ENCODE results near the gene CASP7. TPM values are rescaled to one million over a fixed set of nuclear protein-coding genes. Genes with fewer than 3 reads are reported as not detected.
A peak's percentile ranks its signal among the peaks of the same experiment; 100 is the strongest.

Gene CASP7
- total RNA-seq, 2 donors from 2014 or later, result 23.1 to 27.5 TPM

- TF ChIP-seq POLR2A (IDR thresholded peaks at IDR 0.05), result no peak
- no peak for TF ChIP-seq CTCF (IDR thresholded peaks at IDR 0.05)
- TF ChIP-seq POLR2AphosphoS5 (IDR thresholded peaks at IDR 0.05), result no peak
- H3K36me3 ChIP-seq, result peaks cover 0 to 11% of the 10 kb centered on the region in 2 donors
- H3K9me3 ChIP-seq, result no peaks in the 10 kb centered on the region
- intact Hi-C loops (cut with DNase I), result no loop called here
- H3K4me1 ChIP-seq (replicated peaks), result no peaks in the 10 kb centered on the region
- H3K27me3 ChIP-seq (replicated peaks; ENCODE audit: insufficient read depth), result no peaks in the 10 kb centered on the region
- WGBS, result 100% methylated on average over 1 of the region's 1 CpG
- no peak overlapping the region for H3K27ac ChIP-seq
- no peak overlapping the region for H3K4me3 ChIP-seq
- no peak for DNase-seq (ENCODE audit: low spot score)
These were observed 16.0 kb downstream of the CASP7 start for GRCh38 chr10:113695691-113696090.

GRCh38 chr10:113697595-113697994, 17.9 kb downstream of the CASP7 start:
- intact Hi-C loops (cut with DNase I), result no loop called here
- H3K4me3 ChIP-seq, result no peak overlapping the region
- H3K36me3 ChIP-seq, result peaks cover 0 to 8% of the 10 kb centered on the region in 2 donors
- H3K27ac ChIP-seq, result no peak overlapping the region
- WGBS, result 82% methylated on average over 3 of the region's 3 CpGs
- H3K4me1 ChIP-seq (replicated peaks), result no peaks in the 10 kb centered on the region
- no peaks in the 10 kb centered on the region for H3K9me3 ChIP-seq
- no peaks in the 10 kb centered on the region for H3K27me3 ChIP-seq (replicated peaks; ENCODE audit: insufficient read depth)
- TF ChIP-seq POLR2A (IDR thresholded peaks at IDR 0.05), result no peak
- TF ChIP-seq CTCF (IDR thresholded peaks at IDR 0.05), result no peak
- no peak for TF ChIP-seq POLR2AphosphoS5 (IDR thresholded peaks at IDR 0.05)
- DNase-seq (ENCODE audit: low spot score), result no peak

GRCh38 chr10:113704637-113705343, 25.1 kb downstream of the CASP7 start:
- Histone ChIP-seq H3K4me3 (no peak overlapping the region), H3K4me1 (replicated peaks) (no peaks in the 10 kb centered on the region), H3K9me3 (no peaks in the 10 kb centered on the region), H3K36me3 (no peaks in the 10 kb centered on the region), H3K27ac (no peak overlapping the region), H3K27me3 (replicated peaks; ENCODE audit: insufficient read depth) (no peaks in the 10 kb centered on the region)
- no peak for DNase-seq (ENCODE audit: low spot score)
- 35% methylated on average over 6 of the region's 6 CpGs for WGBS
- TF ChIP-seq CTCF (IDR thresholded peaks at IDR 0.05) (peak in 3 of 4 experiments; percentile 64 to 72 (median 65)), POLR2A (IDR thresholded peaks at IDR 0.05) (no peak)
- intact Hi-C loops (cut with DNase I), result loop anchor here (2.0 to 10.0 kb wide), 3 partner anchors 93 to 398 kb away; no protein-coding TSS in a partner anchor

GRCh38 chr10:113705344-113705652, 25.6 kb downstream of the CASP7 start:
- peak overlapping the region in 1 of 2 donors; percentile 13 for H3K27ac ChIP-seq
- H3K4me1 ChIP-seq (replicated peaks), result no peaks in the 10 kb centered on the region
- no peaks in the 10 kb centered on the region for H3K9me3 ChIP-seq
- TF ChIP-seq POLR2AphosphoS5 (IDR thresholded peaks at IDR 0.05) (no peak), CTCF (IDR thresholded peaks at IDR 0.05) (no peak), POLR2A (IDR thresholded peaks at IDR 0.05) (no peak)
- intact Hi-C loops (cut with DNase I), result loop anchor here (2.0 to 10.0 kb wide), 3 partner anchors 92 to 398 kb away; no protein-coding TSS in a partner anchor
- no peak overlapping the region for H3K4me3 ChIP-seq
- DNase-seq (ENCODE audit: low spot score), result no peak
- H3K36me3 ChIP-seq, result no peaks in the 10 kb centered on the region
- no peaks in the 10 kb centered on the region for H3K27me3 ChIP-seq (replicated peaks; ENCODE audit: insufficient read depth)

- intact Hi-C loops (cut with DNase I), result loop anchor here (5.0 to 10.0 kb wide), 2 partner anchors 91 to 188 kb away; no protein-coding TSS in a partner anchor
- Histone ChIP-seq H3K9me3 (no peaks in the 10 kb centered on the region), H3K4me1 (replicated peaks) (no peaks in the 10 kb centered on the region), H3K27me3 (replicated peaks; ENCODE audit: insufficient read depth) (no peaks in the 10 kb centered on the region), H3K36me3 (no peaks in the 10 kb centered on the region), H3K4me3 (no peak overlapping the region), H3K27ac (no peak overlapping the region)
- no peak for DNase-seq (ENCODE audit: low spot score)
- 55% methylated on average over 5 of the region's 5 CpGs for WGBS
- TF ChIP-seq POLR2A (IDR thresholded peaks at IDR 0.05) (no peak), POLR2AphosphoS5 (IDR thresholded peaks at IDR 0.05) (no peak), CTCF (IDR thresholded peaks at IDR 0.05) (no peak)
These were observed 26.9 kb downstream of the CASP7 start for GRCh38 chr10:113706623-113707022.

Measured in prostate gland (tissue), 2 donors.